CD4-positive, alpha-beta T cell treated with Interleukin-4 for 4 hours (primary cell): ENCODE results near the gene GPR148.

Experiments
- DNase-seq: peaks from one replicate; pipeline ENCODE4 v3.0.0-alpha.2; 2020

GPR148 gene

GRCh38 chr2:130776550-130776949, 47.7 kb downstream of the GPR148 start:
- no peak for DNase-seq

- DNase-seq: no peak
These were observed 49.9 kb downstream of the GPR148 start for GRCh38 chr2:130778781-130779180.
